HepG2 (cell line): ENCODE data around the gene TRPM1. TPM values are rescaled to one million over a fixed set of nuclear protein-coding genes. Genes with fewer than 3 reads are reported as not detected.

Source experiments
- ATAC-seq: fragments of 200-7000 bp; cut with Tn5 transposase; 3 replicates; pipeline ENCODE4 v1.9.1; 2020; ENCODE audit warnings: mild to moderate bottlenecking, moderate library complexity
- BruUV-seq: library from RNA; stranded (reverse); fragments of 400-500 nt; replicated peaks from 2 replicates; lab custom pipeline; 2021; lab: Mats Ljungman, UMichigan
- CTCF ChIA-PET: fragments of 300-600 bp; formaldehyde crosslinking; extraction: SDS; loops from one replicate; lab custom pipeline; 2021; ENCODE audit warnings: low total read pairs, inconsistent platforms, low intra/inter-chr PET ratio; lab: Yijun Ruan, JAX
- POLR2A ChIA-PET: fragments of 350-600 bp; sonication (Branson Sonifier 250); formaldehyde crosslinking; loops from one replicate; lab custom pipeline; 2020; ENCODE audit warnings: antibody characterized with exemption, inconsistent platforms; lab: Yijun Ruan, JAX
- DNase-seq: peaks from one replicate; pipeline ENCODE4 v3.0.0-alpha.2; 2015; ENCODE audit warnings: low spot score
- FAIRE-seq: peaks from 3 replicates; lab custom pipeline; 2011; peaks lifted over from hg19 to GRCh38; lab: Jason Lieb, UNC
- H2AFZ ChIP-seq: one replicate; pipeline ENCODE4 v1.6.1; 2011; ENCODE audit warnings: low read length, inconsistent platforms
- H3K27ac ChIP-seq: fragments of 300-600 bp; 3 replicates; pipeline ENCODE4 v1.8.0; 2011; ENCODE audit warnings: mixed run types, mild to moderate bottlenecking, mixed read lengths, low read length, inconsistent platforms; ENCODE audit not compliant: insufficient read depth; ENCODE audit errors: extremely low read length
- H3K27me3 ChIP-seq, 2 experiments: fragments of 200-600 bp in 1 of 2; 2 replicates in 1 of 2; 3 replicates in 1 of 2; pipeline versions ENCODE4 v1.6.0 to v1.8.0; 2011; ENCODE audit warnings: low read length in 2 of 2, mild to moderate bottlenecking in 2 of 2, moderate library complexity in 2 of 2, inconsistent platforms in 1 of 2; ENCODE audit not compliant: insufficient read depth in 2 of 2, control insufficient read depth in 1 of 2
- H3K36me3 ChIP-seq, 2 experiments: fragments of 200-600 bp in 1 of 2; replicated peaks in 1 of 2; 2 replicates in 1 of 2; 3 replicates in 1 of 2; pipeline versions ENCODE4 v1.5.1 to v1.8.0; 2011; ENCODE audit warnings: low read length in 2 of 2, inconsistent platforms in 1 of 2; ENCODE audit not compliant: insufficient read depth in 2 of 2, control insufficient read depth in 1 of 2
- H3K4me1 ChIP-seq: 2 replicates; pipeline ENCODE4 v1.5.1; 2012; ENCODE audit warnings: low read length, inconsistent platforms; ENCODE audit not compliant: insufficient read depth
- H3K4me2 ChIP-seq: 2 replicates; pipeline ENCODE4 v1.6.0; 2011; ENCODE audit warnings: low read depth, low read length, inconsistent platforms
- H3K4me3 ChIP-seq, 3 experiments: fragments of 200-600 bp in 1 of 3; sonication (generic), shearing (Covaris generic) in 1 of 3; replicated peaks in 1 of 3; 2 replicates each; pipeline ENCODE4 v1.5.1; 2011 to 2016; ENCODE audit warnings: low read length in 3 of 3, inconsistent platforms in 2 of 3, low read depth in 2 of 3, mild to moderate bottlenecking in 2 of 3, control low read depth in 1 of 3, mixed read lengths in 1 of 3; ENCODE audit not compliant: insufficient read depth in 1 of 3
- H3K79me2 ChIP-seq: one replicate; pipeline ENCODE4 v1.6.1; 2011; ENCODE audit warnings: low read length, inconsistent platforms; ENCODE audit not compliant: insufficient read depth
- H3K9ac ChIP-seq: 2 replicates; pipeline ENCODE4 v1.6.0; 2011; ENCODE audit warnings: mild to moderate bottlenecking, low read depth, low read length, inconsistent platforms; ENCODE audit not compliant: insufficient read depth
- H3K9me3 ChIP-seq: 2 replicates; pipeline ENCODE4 v1.5.1; 2012; ENCODE audit warnings: mild to moderate bottlenecking, low read length
- H4K20me1 ChIP-seq: 2 replicates; pipeline ENCODE4 v1.6.0; 2011; ENCODE audit warnings: inconsistent platforms, mild to moderate bottlenecking, low read length, moderate library complexity; ENCODE audit not compliant: insufficient read depth
- ATRX ChIP-seq: sonication (generic); formaldehyde crosslinking; IDR thresholded peaks from 2 replicates; pipeline ENCODE4 v1.4.0; 2020; ENCODE audit warnings: missing genetic modification reagents, borderline replicate concordance
- FOXA3 ChIP-seq: IDR thresholded peaks from 2 replicates; pipeline ENCODE4 v1.6.1; 2016; ENCODE audit warnings: missing genetic modification reagents, missing compliant biosample characterization
- HDAC1 ChIP-seq: sonication (generic); formaldehyde crosslinking; IDR thresholded peaks from 2 replicates; pipeline ENCODE4 v1.5.1; 2020; ENCODE audit warnings: mild to moderate bottlenecking, missing genetic modification reagents
- HIC2 ChIP-seq: sonication (generic); formaldehyde crosslinking; IDR thresholded peaks from 2 replicates; pipeline ENCODE4 v1.9.0; 2022; ENCODE audit warnings: low read depth, missing genetic modification reagents
- MAFF ChIP-seq: IDR thresholded peaks from 2 replicates; pipeline ENCODE4 v1.6.1; 2011; ENCODE audit warnings: low read depth, low read length, improper control_type of control experiment
- MYPOP ChIP-seq: sonication (generic); formaldehyde crosslinking; IDR thresholded peaks from 2 replicates; pipeline ENCODE4 v1.8.1; 2023; ENCODE audit warnings: mild to moderate bottlenecking, moderate library complexity, missing genetic modification reagents
- NR2F1 ChIP-seq, 2 experiments: fragments of 450-650 bp in 1 of 2; formaldehyde crosslinking in 1 of 2; IDR thresholded peaks; 2 replicates each; pipeline versions ENCODE4 v1.5.0 to v1.6.1; 2016 to 2020; ENCODE audit warnings: mild to moderate bottlenecking in 1 of 2, missing compliant biosample characterization in 1 of 2, missing genetic modification reagents in 1 of 2, moderate library complexity in 1 of 2
- SOX6 ChIP-seq, 2 experiments: fragments of 450-650 bp in 1 of 2; sonication (generic) in 1 of 2; formaldehyde crosslinking in 1 of 2; IDR thresholded peaks; 2 replicates each; pipeline versions ENCODE4 v1.4.0 to v1.6.1; 2017 to 2020; ENCODE audit warnings: antibody characterized with exemption in 1 of 2, mild to moderate bottlenecking in 1 of 2, missing genetic modification reagents in 1 of 2
- TFAP4 ChIP-seq: sonication (generic); IDR thresholded peaks from 2 replicates; pipeline ENCODE4 v1.6.1; 2016; ENCODE audit warnings: low read depth, borderline replicate concordance
- ZNF121 ChIP-seq: sonication (generic); formaldehyde crosslinking; IDR thresholded peaks from 2 replicates; pipeline ENCODE4 v1.5.0; 2020; ENCODE audit warnings: mild to moderate bottlenecking, missing genetic modification reagents
- ZNF160 ChIP-seq: sonication (generic); formaldehyde crosslinking; IDR thresholded peaks from 2 replicates; pipeline ENCODE4 v1.8.0; 2022; ENCODE audit warnings: mild to moderate bottlenecking, inconsistent platforms, missing genetic modification reagents
- ZNF281 ChIP-seq: sonication (generic); formaldehyde crosslinking; IDR thresholded peaks from 2 replicates; pipeline ENCODE4 v1.4.0; 2020; ENCODE audit warnings: missing genetic modification reagents, borderline replicate concordance
- ZXDC ChIP-seq: sonication (generic); formaldehyde crosslinking; IDR thresholded peaks from 2 replicates; pipeline ENCODE4 v1.5.0; 2020; ENCODE audit warnings: mild to moderate bottlenecking, missing genetic modification reagents
- WGBS: methylation state at CpG from one replicate; pipeline ENCODE4 v1.1.6; 2017; ENCODE audit warnings: low lambda C conversion rate; 5-methylcytosine and 5-hydroxymethylcytosine counted together
- in situ Hi-C: cut with HindIII; loops from 2 replicates; pipeline ENCODE4 v1.10.0; 2017; ENCODE audit warnings: low pct_unique_long_range_greater_than_20kb; ENCODE audit not compliant: extremely low pct_ligation_motif_present
- intact Hi-C: fragments of 100-400 bp; cut with micrococcal nuclease; formaldehyde crosslinking; loops from one replicate; pipeline ENCODE4 v1.10.0; 2022; ENCODE audit not compliant: unreplicated experiment
- polyA plus RNA-seq, 8 experiments: library from polyadenylated mRNA; depleted of rRNA in 3 of 8; stranded (reverse) in 7 of 8; unstranded in 1 of 8; fragments of >200 nt; fragmentation: Illumina TruSeq in 4 of 8; extraction: Trizol in 4 of 8; gene quantifications; 2 replicates each; pipeline versions ENCODE4 v1.2.1 to v1.2.3, GENCODE V29; 2011 to 2016; ENCODE audit warnings: low read depth in 4 of 8, missing spikeins in 1 of 8, mixed read lengths in 1 of 8; ENCODE audit not compliant: insufficient read depth in 1 of 8
- total RNA-seq, 5 experiments: library from RNA; depleted of rRNA; stranded (reverse); fragments of >200 nt; fragmentation: Illumina TruSeq; extraction: Trizol; gene quantifications; 2 replicates each; pipeline ENCODE4 v1.2.3, GENCODE V29; 2016; ENCODE audit warnings: low read depth in 1 of 5

Gene TRPM1
- total and polyA plus RNA-seq, 2 of the 13 experiments (the other 11 are each of a cell fraction or from before 2014, with no cell fraction given), result not detected

GRCh38 chr15:31069360-31070000 lies 32.0 kb downstream of the TRPM1 start:
- Histone ChIP-seq H2AFZ (no peak overlapping the region), H3K9me3 (no peaks in the 10 kb centered on the region), H3K79me2 (no peaks in the 10 kb centered on the region), H3K36me3 (no peaks in the 10 kb centered on the region), H3K27ac (no peak overlapping the region), H3K9ac (no peak overlapping the region), H3K4me2 (peak overlapping the region; percentile 50), H3K4me3 (peak overlapping the region in 1 of 3 experiments; percentile 11; a peak in 1 of 6 replicates), H4K20me1 (no peaks in the 10 kb centered on the region), H3K27me3 (no peaks in the 10 kb centered on the region), H3K4me1 (peaks cover 25% of the 10 kb centered on the region)
- WGBS, result 18% methylated on average over 6 of the region's 6 CpGs
- no TSS peak for BruUV-seq
- ATAC-seq (peak; percentile 98), DNase-seq (peak; percentile 11), FAIRE-seq (no peak)
- intact Hi-C loops (loop anchor here (2.0 kb wide), 1 partner anchor 57 kb away; no protein-coding TSS in a partner anchor), in situ Hi-C loops (no loop called here)
- ChIA-PET CTCF (no interaction called here), POLR2A (interaction anchor here (0.8 kb wide), 1 partner anchor 18 kb away, joined by 3 read pairs; no protein-coding TSS in a partner anchor)
- TF ChIP-seq ZNF160 (no peak), ZNF281 (CRISPR knock-in tag) (peak; percentile 77), HDAC1 (CRISPR knock-in tag) (peak; percentile 40; the same call in 1 of the 2 replicates), HIC2 (CRISPR knock-in tag) (peak; percentile 69; the same call in 1 of the 2 replicates), TFAP4 (peak; percentile 91; the same call in 1 of the 2 replicates), MAFF (no peak), ATRX (CRISPR knock-in tag) (no peak), ZXDC (CRISPR knock-in tag) (no peak), SOX6 (IDR thresholded peaks at IDR 0.05) (no peak), SOX6 (CRISPR knock-in tag; IDR thresholded peaks at IDR 0.05) (0 out of 2 replicates have a peak, but pooled peaks have one; percentile 12), NR2F1 (CRISPR knock-in tag; IDR thresholded peaks at IDR 0.05) (peak; percentile 31 to 48; a peak in 1 of 4 replicates), MYPOP (CRISPR knock-in tag) (no peak), ZNF121 (CRISPR knock-in tag) (peak; percentile 98), FOXA3 (CRISPR knock-in tag) (peak; percentile 87)
